HG02610 (cell line): ENCODE data around the gene KCTD4.

Source experiments
- ATAC-seq: cut with Tn5 transposase; IDR thresholded peaks from one replicate; pipeline ENCODE4 v1.9.1; 2021; ENCODE audit warnings: mild to moderate bottlenecking, moderate library complexity; ENCODE audit not compliant: unreplicated experiment

The KCTD4 gene

DNA sequence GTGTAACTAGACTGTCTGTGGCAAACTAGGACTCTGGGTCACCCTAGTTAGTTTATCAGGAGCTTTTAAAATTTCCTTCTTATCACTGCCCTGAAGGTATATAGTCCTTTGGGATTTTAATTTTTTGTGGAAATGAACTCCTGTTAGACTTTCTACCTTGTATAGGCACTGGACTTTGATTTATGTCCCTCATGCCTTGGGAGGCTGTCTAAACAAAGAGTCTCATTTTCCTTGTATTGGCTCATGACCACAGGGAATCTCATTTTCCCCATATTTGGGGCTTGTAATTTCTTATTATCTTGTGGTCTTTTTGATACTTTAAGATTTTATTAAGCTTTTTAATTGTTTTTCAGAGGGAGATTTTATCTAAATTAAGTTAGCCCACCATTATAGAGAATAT lies 21.4 kb downstream of the KCTD4 start:
- no peak for ATAC-seq

DNA sequence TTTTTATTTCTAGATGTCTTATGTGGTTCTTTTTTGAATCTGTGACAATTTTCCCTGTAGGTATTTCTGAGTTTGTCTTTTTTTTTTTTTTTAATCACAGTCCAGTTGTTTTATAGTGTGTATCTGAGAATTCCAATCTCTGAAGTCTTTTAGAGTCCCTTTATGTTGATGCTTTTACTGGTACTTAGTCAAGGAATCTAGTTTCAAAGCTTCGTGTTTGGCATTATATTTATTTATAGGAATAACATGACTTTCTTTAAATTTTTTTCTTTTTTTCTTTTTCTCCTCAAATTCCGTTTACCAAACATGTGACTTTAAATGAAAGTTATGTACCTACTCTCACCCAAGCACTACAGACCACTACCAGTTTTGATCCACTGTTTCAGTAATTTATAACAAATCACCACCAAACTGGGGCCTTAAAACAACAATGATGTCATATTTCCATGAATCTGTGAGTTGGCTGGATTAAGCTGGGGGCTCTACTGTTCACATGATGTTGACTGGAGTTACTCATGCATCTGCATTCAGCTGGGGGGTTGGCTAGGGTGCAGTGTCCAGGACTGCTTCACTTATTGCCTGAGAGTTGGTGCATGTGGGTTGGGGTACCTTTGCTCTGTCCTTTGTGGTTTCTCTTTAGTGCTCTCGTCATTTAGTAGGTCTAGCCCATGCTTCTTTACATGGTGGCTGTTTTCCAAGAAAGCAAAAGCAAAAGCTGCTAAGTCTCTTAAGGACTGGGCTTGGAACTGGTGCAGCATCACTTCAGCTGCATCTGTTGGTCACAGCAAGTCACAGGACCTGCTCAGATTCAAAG lies 22.3 kb downstream of the KCTD4 start:
- no peak for ATAC-seq

DNA sequence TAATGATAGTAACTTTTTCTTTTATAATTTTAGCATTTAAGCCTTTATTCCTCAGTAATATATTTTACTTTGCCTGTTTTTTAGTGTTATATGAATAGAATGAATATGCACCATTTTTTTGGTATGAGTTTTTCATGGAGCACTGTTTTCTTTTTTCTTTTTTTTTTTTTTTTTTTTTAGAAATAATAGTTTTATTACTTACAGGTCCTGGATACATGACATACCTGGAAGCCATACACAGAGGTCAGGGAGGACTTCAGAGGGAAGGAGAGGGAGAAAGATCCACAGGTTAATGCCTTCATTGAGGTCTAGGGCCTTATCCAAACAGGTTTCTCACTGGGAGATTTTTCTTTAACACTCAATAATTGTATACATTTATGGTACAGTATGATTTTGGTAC lies 26.4 kb downstream of the KCTD4 start:
- ATAC-seq, result no peak

DNA sequence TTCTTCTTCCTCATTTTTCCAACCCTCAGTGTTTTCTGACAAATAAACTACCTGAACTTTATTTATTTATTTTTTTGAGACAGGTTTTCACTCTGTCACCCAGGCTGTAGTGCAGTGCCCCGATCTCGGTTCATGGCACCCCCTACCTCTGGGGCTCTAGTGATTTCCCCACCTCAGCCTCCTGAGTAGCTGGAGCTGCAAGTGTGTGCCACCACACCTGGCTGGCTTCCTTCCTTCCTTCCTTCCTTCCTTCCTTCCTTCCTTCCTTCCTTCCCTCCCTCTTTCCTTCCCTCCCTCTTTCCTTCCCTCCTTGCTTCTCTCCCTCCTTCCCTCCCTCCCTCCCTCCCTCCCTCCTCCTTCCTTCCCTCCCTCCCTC lies 32.3 kb downstream of the KCTD4 start:
- no peak for ATAC-seq

DNA sequence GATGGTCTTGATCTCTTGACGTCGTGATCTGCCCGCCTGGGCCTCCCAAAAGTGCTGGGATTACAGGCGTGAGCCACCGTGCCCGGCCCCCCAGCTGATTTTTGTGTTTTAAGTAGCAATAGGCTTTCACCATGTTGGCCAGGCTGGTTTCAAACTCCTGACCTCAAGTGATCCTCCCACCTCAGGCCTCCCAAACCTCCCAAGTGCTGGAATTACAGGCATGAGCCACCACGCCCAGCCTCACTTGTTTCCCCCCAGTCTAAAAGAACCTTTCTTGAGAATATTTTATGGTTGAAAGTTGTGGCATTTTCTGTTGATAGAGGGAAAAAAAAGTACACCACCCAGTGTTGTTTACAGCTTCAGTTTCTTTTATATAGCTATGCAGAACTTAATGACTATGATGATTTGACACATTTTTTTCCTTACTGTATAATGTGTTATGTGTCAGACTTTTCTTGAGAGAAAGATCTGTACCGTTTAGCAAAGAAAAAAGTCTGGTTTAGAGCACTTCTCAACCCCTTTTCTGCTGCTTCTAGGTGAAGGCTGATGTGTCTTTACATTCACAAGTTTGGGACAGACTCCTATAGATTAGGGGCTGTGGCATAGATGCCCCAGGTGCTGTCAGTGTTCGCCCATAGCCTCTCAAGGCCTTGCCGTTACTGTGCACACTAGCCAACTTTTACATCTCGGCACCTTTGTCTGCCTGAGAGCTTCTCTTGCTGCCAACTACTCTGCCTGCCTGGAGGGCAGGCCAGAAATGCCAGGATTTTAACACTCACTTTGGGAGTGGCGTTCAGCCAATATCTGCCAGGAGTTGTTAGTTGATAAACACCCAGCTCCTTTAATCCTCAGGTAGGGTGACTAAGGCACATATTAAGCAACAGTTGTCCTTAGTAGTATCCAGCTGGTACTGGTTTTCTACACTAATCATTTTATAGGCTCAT lies 33.0 kb downstream of the KCTD4 start:
- no peak for ATAC-seq

DNA sequence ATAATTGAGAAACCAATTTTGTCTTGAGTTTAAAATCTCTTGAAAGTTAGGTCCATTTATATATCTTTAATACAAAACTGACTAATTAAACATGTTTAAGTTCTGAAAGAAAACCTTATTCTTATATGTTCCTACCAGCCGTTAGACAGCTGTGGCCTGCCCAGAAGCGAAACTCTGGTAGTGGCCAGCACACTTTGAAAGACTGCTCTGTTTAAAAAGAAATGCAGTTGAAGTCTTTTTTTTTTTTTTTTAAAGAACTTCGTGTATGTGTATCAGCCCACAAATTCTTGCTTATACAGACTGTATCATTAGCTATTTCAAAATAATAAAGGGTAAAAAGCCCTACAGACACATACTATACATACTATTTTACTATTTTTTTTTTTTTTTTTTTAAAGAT lies 34.0 kb downstream of the KCTD4 start:
- ATAC-seq, result no peak

DNA sequence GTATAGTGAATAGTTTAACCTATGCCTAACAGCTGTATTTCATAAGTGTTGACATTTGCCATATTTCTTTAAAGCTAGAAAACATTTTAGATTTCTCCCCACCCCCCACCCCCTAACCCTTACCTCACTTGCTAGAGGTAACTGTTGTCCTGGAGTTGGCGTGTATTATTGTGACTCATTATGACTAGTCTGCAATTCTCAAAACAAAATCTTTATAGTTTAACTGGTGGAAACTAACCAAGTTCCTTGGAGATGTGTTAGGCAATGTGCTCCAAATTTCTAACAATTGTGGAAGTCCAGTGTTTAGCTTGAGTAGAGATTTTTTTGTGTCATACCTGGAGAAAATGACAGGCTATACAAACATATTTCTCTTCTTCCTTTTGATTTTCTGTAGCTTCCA lies 38.0 kb downstream of the KCTD4 start:
- no peak for ATAC-seq

DNA sequence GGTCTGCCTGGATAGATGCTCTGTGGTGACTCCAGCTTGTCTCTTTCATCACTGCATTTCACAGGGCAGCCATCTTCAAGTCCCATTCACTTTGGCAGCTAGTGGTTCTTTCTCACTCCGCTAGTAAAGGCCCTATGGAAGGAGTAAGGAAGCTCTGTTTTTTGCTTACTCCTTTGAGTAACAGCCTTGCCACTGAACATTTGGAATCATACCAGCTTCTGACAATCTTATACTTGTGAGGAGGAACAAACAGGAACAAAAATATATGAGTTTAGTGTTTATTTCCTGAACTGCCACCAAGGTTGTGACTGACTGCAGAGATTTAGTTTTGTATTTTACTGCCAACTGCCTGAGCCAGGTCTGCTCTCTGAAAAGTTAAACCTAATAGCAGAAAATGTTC lies 38.7 kb downstream of the KCTD4 start:
- no peak for ATAC-seq

DNA sequence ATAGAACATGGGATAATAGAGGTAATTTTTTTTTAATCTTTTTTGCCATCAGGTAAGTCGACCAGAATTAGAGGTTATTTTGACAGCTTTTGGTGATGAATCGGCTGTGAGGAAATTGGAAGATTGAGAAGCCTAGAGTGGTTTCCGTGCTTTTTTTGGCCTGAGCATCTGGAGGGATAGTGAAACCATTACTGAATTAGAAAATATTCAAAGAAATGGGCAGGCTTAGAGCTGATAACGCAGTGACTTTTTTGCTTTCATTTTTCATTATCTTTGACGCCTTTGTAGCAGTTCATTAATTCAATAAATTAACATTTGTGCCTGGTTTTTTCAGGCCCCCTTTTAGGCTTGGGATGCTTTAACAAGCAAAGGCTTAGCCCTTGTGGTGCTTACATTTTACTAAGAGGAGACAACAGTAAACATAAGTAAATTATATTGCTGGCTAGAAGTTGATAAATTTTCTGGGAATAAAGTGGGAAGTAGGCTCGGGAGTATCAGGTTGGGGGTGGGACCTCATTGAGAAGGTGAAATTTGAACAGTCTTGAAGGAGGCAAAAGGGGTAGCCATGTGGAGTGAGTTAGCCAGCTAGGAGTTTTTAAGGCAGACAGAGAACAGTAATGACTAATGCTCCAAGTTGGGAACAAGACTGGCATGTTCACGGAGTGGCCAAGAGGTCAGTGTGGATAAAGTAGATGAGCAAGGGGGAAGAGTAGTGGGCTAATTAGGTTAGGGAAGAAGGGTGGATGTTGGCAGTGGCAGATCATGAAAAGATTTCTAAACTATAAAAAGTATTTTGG lies 44.1 kb downstream of the KCTD4 start:
- ATAC-seq, result no peak

DNA sequence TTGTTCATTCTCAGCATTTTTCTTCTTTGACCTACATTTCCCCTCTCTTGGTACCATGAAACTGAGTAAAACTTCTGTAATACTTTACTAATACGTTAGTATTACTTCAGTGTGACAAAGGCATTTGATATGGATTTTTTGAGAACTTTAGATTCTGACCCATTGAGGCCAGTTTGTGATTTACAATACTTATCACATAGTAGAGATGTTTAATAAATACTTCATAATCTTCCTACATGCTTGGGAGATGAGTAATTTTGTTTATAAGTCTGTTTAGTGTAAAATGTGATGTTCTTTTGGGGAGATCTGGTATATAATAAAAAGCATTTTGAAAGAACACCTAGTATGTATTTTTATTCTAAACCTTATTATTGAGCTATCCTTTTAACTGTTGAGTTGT lies 50.9 kb downstream of the KCTD4 start:
- ATAC-seq, result no peak

DNA sequence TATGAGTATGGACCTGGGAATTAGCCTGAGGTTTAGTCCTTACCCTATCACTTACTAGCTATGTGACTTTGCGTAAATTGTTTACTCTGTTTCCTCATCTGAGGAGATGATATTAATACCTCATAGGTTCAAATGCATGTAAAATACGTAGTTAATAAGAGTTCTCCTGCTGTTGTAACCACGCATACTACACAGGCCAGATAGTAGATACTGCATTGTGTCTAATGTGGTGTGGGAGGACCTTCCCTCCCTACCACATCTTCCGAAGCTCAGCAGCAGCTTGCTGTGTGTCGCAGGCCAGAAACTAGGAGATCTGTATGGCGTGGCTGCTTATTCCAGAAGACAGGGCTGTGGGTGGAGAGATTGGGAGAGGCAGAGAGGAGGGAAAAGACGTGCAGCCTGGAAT lies 57.5 kb downstream of the KCTD4 start:
- ATAC-seq, result no peak
